Heart left ventricle (tissue), 16 donors: Measurements from ENCODE around the gene ANKUB1. TPM values are rescaled to one million over a fixed set of nuclear protein-coding genes. Genes with fewer than 3 reads are reported as not detected.

Experiments used
- ATAC-seq, 4 donors: fragments of 200-7000 bp; cut with Tn5 transposase; one replicate each; pipeline ENCODE4 v1.9.1; 2020 to 2022; ENCODE audit warnings: moderate library complexity in 4 of 4, mild to moderate bottlenecking in 3 of 4, moderate number of reproducible peaks in 1 of 4
- DNase-seq, 5 donors: peaks; one replicate each; pipeline ENCODE4 v3.0.0-alpha.2; 2020
- H3K27ac ChIP-seq, 12 donors: fragments of 200-600 bp; sonication (generic) in 4 of 12; one replicate each; pipeline versions ENCODE4 v1.5.0 to v1.8.0; 2016 to 2022; ENCODE audit warnings: mild to moderate bottlenecking in 2 of 12
- H3K27me3 ChIP-seq, 9 donors: fragments of 200-600 bp; sonication (generic) in 2 of 9; one replicate each; pipeline versions ENCODE4 v1.5.1 to v1.8.0; 2016 to 2022; ENCODE audit warnings: mild to moderate bottlenecking in 3 of 9
- H3K36me3 ChIP-seq, 9 donors: fragments of 200-600 bp; sonication (generic) in 2 of 9; one replicate each; pipeline versions ENCODE4 v1.5.0 to v1.8.0; 2018 to 2022; ENCODE audit warnings: mild to moderate bottlenecking in 2 of 9
- H3K4me1 ChIP-seq, 12 donors: fragments of 200-600 bp; sonication (generic) in 4 of 12; one replicate each; pipeline versions ENCODE4 v1.5.0 to v1.8.0; 2016 to 2022; ENCODE audit warnings: mild to moderate bottlenecking in 3 of 12
- H3K4me3 ChIP-seq, 12 donors: fragments of 200-600 bp; sonication (generic) in 4 of 12; one replicate each; pipeline versions ENCODE4 v1.5.0 to v1.8.0; 2017 to 2022; ENCODE audit warnings: mild to moderate bottlenecking in 9 of 12, moderate library complexity in 4 of 12
- H3K9me3 ChIP-seq, 12 donors: fragments of 200-600 bp; sonication (generic) in 4 of 12; one replicate each; pipeline versions ENCODE4 v1.5.0 to v1.8.0; 2016 to 2022; ENCODE audit warnings: mild to moderate bottlenecking in 1 of 12
- POLR2A ChIP-seq, 2 donors: fragments of 450-650 bp; IDR thresholded peaks; one replicate each; pipeline ENCODE4 v1.6.1; 2017; ENCODE audit warnings: antibody characterized with exemption in 2 of 2, mild to moderate bottlenecking in 2 of 2, moderate library complexity in 2 of 2
- WGBS, 4 donors: extraction: QIAGEN DNeasy Blood & Tissue Kit in 2 of 4; methylation state at CpG; one replicate each; pipeline versions ENCODE4 v1.1.5 to v1.1.7; 2013 to 2018; 5-methylcytosine and 5-hydroxymethylcytosine counted together
- intact Hi-C, 10 donors: fragments of 100-400 bp; cut with DNase I; formaldehyde crosslinking; loops; one replicate each; pipeline versions ENCODE4 v1.11.1 to v1.14.2; 2022
- polyA plus RNA-seq, 2 donors: library from polyadenylated mRNA; stranded (reverse); fragments of 200-250 nt; gene quantifications; one replicate each; pipeline ENCODE4 v1.2.3, GENCODE V29; 2013
- total RNA-seq, 9 donors: library from RNA; depleted of rRNA in 2 of 9; stranded (reverse); fragments of >200 nt in 2 of 9; fragmentation: NEBNext Ultra II Directional in 3 of 9; extraction: Animal tissue kit (Norgen Biotek cat#: 25700) in 3 of 9; gene quantifications; one replicate each; pipeline versions ENCODE4 v1.1.0 to v1.2.4, GENCODE V29; 2016 to 2023
- TF ChIP-seq, protein P1 (sequence below), 12 donors: fragments of 200-600 bp; sonication (generic) in 4 of 12; IDR thresholded peaks; one replicate each; pipeline versions ENCODE4 v1.5.0 to v1.8.0; 2018 to 2022; ENCODE audit warnings: antibody characterized with exemption in 12 of 12, mild to moderate bottlenecking in 5 of 12
- donor health status: ischemic (EF 13 %, LVEDD 7.1; RV severe dilation, severe dysfunction).
- donor health status: healthy with polysubstance abuse.
- donor health status: DM: no; HTN: yes; CAD: no.
- donor health status: DM: no; HTN: no; CAD: no.
- donor health status: ischemic (EF 25% LVEDD 6.9; RV normal size, moderate dysfunction).
- donor health status: ischemic (EF 25% LVEDD 5.7; RV mildly dilated, moderate dysfunction).
- donor health status: healthy.
- donor health status: DM: yes; HTN: yes; CAD: no.
- donor health status: ischemic (EF 35%, LVEDD 5.7; RV mildly dilated, moderate dysfunction).
- donor health status: nonischemic (EF 11% LVEDD 7.7; RV severe dilation, severe dysfunction).
- donor health status: DM: yes; HTN: yes; CAD: no.
- donor health status: PGD.
- donor health status: ischemic (EF 29% LVEDD 5.4; RV normal size, mild dysfunction).
- donor health status: nonischemic (EF 23%, LVEDD 6.1; RV moderate dilation, normal function).

Gene ANKUB1
- total and polyA plus RNA-seq, 11 donors, result not detected

DNA sequence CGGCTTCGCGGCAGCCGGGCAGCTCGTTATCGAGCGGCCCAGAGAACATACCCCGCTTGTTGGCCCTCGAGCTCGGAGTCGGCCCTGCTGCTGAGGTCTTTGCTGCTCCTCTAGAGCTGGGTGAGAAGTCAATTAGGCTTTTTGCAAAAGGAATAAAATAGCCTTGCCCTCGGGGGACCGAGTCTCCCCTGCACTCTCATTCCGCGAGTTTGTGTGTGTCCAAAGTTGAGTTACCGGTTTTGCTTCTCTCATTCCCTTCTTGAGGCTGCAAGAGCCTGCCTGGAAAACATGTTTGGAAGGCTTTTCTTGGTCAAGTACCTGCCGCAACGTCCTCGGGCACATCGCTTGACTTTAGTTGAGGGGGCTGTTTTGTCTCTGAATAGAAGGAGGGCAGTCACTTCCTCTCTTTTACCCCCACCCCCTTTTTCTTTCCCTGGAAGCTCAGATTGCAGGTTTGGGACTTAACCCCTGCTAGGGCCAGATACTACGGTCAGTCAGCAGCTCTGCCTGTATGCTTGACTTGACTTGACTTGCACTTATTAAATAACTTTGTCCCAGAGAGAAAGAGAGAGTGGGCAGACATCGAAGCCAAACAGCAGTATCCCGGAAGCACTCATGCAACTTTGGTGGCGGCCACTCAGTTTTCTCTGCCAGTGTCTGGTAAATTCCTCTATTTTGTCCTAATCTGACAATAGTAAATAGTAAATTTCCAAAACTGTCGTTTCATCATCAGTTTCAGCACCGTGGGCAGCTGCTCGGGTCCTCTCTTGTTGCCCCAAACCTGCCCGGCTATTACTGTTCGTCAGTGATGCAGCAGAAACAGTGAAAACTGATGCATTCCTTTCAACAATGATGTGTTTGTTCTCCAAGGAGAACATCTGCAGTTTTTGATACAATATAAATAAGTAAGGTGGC is 21.3 kb upstream of the ANKUB1 start:
- peak in 1 of 5 donors; percentile 34 for DNase-seq
- Histone ChIP-seq H3K9me3 (no peaks in the 10 kb centered on the region), H3K4me1 (peaks cover 0 to 55% (median 40%) of the 10 kb centered on the region in 12 donors), H3K27me3 (no peaks in the 10 kb centered on the region), H3K27ac (peak overlapping the region; percentile 89 to 99 (median 98)), H3K4me3 (peak overlapping the region; percentile 48 to 91 (median 78)), H3K36me3 (no peaks in the 10 kb centered on the region)
- WGBS, 4 donors, result 0% methylated on average over 27 to 29 of the region's 29 CpGs
- TF ChIP-seq, protein P1, sequence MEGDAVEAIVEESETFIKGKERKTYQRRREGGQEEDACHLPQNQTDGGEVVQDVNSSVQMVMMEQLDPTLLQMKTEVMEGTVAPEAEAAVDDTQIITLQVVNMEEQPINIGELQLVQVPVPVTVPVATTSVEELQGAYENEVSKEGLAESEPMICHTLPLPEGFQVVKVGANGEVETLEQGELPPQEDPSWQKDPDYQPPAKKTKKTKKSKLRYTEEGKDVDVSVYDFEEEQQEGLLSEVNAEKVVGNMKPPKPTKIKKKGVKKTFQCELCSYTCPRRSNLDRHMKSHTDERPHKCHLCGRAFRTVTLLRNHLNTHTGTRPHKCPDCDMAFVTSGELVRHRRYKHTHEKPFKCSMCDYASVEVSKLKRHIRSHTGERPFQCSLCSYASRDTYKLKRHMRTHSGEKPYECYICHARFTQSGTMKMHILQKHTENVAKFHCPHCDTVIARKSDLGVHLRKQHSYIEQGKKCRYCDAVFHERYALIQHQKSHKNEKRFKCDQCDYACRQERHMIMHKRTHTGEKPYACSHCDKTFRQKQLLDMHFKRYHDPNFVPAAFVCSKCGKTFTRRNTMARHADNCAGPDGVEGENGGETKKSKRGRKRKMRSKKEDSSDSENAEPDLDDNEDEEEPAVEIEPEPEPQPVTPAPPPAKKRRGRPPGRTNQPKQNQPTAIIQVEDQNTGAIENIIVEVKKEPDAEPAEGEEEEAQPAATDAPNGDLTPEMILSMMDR (IDR thresholded peaks at IDR 0.05), result no peak
- TF ChIP-seq POLR2A (IDR thresholded peaks at IDR 0.05), result no peak
- intact Hi-C loops, result loop anchor here in 1 of 10 donors (5.0 kb wide), 1 partner anchor 61 kb away; the partner anchor contains the start of gene COMMD2
- peak; percentile 9 to 27 (median 20) for ATAC-seq

DNA sequence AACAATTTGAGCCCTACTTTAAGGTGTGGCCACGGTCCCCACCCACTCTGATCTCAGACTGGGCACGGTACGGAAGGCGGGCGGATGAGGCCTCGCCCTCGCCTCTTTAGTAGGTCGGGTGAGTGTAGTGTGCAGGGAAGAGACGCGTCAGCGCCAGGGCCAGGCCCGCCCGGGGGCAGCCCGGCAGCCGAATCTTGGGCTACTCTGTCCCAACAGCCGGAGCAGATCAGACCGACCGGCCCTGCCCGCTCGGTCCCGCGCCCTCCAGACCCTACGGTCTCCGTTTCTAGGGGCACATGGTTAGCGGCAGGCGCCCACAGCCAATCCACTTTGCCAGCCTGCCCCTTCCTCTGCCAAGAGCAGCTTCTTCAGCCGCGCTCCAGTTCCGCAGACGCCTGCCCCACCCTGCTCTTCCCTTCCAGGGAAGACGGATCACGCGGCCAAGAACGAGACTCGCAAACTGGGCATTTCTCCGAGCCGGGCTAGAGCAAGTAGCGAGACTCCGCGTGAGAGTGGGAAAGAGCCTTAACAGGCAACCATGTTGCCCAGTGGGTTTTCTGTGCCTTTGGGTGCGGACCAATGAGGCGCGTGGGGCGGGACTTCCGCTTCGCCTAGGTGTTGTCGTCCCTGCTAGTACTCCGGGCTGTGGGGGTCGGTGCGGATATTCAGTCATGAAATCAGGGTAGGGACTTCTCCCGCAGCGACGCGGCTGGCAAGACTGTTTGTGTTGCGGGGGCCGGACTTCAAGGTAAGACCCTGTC is 20.4 kb upstream of the ANKUB1 start, which contains the start of gene RNF13:
TSS of gene RNF13 (plus strand) at position 610 of the 761 bp plus-strand sequence. CDS start 32,812 bp downstream, outside the sequence.
- Histone ChIP-seq H3K27ac (peak within 1 kb of the TSS; percentile 89 to 99 (median 98)), H3K9me3 (no peaks in the 10 kb centered on the region), H3K36me3 (no peaks in the 10 kb centered on the region), H3K4me3 (peak within 1 kb of the TSS; percentile 48 to 91 (median 78)), H3K4me1 (peaks cover 0 to 57% (median 41%) of the 10 kb centered on the region in 12 donors), H3K27me3 (no peaks in the 10 kb centered on the region)
- peak in 1 of 2 donors; percentile 74 for TF ChIP-seq POLR2A (IDR thresholded peaks at IDR 0.05)
- TF ChIP-seq, protein P1 (IDR thresholded peaks at IDR 0.05), result no peak
- intact Hi-C loops, result loop anchor here in 1 of 10 donors (5.0 kb wide), 1 partner anchor 60 kb away; the partner anchor contains the start of gene COMMD2
- DNase-seq, result peak; percentile 97 to 98 (median 98)
- peak; percentile 95 to 98 (median 97) for ATAC-seq
- 0 to 1% (median 0%) methylated on average over 52 to 56 of the region's 56 CpGs for WGBS, 4 donors

DNA sequence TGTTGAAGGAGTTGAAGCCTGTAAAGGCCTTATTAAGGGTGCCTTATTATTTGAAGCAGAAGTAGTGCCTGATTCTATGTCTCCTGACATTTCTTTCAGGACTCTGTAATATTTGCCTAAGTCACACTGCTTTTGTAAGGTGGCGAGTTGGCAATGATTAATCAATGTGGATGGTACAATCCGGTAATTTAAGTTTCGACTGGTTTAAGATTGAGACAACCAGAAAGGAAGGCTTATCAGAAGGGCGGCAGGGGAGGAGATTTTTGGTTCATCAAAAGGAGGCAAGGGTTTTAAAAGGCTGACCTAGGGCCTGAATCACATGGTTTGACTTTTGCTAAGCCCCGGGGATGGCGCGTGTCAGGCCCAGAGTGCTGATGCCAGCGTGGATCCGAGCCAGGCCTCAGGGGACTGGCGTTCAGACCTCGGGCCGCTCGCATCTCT is 19.8 kb upstream of the ANKUB1 start:
- TF ChIP-seq POLR2A (IDR thresholded peaks at IDR 0.05), result no peak
- TF ChIP-seq, protein P1 (IDR thresholded peaks at IDR 0.05), result no peak
- Histone ChIP-seq H3K36me3 (no peaks in the 10 kb centered on the region), H3K4me1 (peaks cover 0 to 51% (median 35%) of the 10 kb centered on the region in 12 donors), H3K4me3 (peak overlapping the region; percentile 48 to 91 (median 78)), H3K9me3 (no peaks in the 10 kb centered on the region), H3K27me3 (no peaks in the 10 kb centered on the region), H3K27ac (peak overlapping the region; percentile 89 to 99 (median 98))
- DNase-seq, result no peak
- 17 to 37% (median 23%) methylated on average over 7 to 13 of the region's 13 CpGs for WGBS, 4 donors
- ATAC-seq, result no peak
- intact Hi-C loops, result loop anchor here in 1 of 10 donors (5.0 kb wide), 1 partner anchor 60 kb away; the partner anchor contains the start of gene COMMD2
